ENCODE measurements around the gene CSRP3.

DNA sequence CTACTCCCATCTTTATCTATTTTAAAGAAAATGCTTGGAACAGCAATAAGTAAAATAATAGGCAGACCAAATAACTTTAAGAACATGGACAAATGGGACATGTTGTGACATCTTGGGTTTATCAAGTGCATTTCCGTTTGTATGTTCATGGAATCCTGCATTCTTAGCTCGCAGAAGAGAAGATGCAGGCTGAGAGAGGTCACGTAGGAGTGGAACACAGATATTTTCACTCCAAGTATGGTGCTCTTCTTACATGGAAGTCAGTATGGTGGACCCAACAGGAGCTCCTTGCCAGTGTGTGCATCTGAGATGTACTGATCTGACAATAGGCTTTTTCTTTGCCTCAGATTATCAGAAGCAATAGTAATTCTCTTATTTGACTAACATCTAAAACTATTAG, 37.3 kb upstream of the CSRP3 start:
- no peak for TF ChIP-seq GATA3 (IDR thresholded peaks at IDR 0.05; ENCODE audit: low read depth, low read length)
- no peak for TF ChIP-seq GATA2 (IDR thresholded peaks at IDR 0.05; ENCODE audit: low read depth, low read length)

Data from SH-SY5Y (cell line).